Measurements from ENCODE around the gene SLC22A5.
A peak's percentile ranks its signal among the peaks of the same experiment; 100 is the strongest.

The SLC22A5 gene

DNA sequence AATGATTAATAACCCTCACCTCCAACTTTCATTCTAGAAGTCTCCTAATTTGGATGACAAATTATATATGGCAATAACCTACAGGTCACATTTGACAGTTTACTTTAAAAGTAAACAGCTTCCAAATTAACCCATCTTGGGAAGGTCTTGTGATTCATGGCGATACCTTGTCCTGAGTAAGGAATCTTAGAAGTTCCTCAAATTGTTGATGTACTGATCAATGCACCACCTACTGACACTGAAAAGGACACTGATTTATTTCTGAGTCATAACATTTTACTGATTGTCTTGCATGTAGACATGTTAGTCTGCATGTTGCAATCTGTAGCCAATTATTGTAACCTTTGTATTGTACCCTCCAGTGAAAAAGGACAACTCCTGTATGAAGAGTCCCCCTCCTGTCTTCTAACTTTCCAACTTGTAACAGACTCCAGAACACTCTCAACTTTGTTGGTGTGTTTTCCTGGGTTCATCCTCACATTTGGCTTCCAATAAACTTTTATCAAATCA, 16.0 kb upstream of the SLC22A5 start:
- Histone ChIP-seq H4K8ac (ENCODE audit: low read depth, low read length) (no peak overlapping the region), H3K4me2 (ENCODE audit: insufficient read depth, low read length, poor library complexity, severe bottlenecking) (no peak overlapping the region), H3K9me3 (replicated peaks in 1 of 2; ENCODE audit: control insufficient read depth in 2 of 2, insufficient read depth in 1 of 2, low read depth in 1 of 2, low read length in 2 of 2) (peaks cover 0 to 3% of the 10 kb centered on the region in 2 donors), H3K36me3 (replicated peaks in 1 of 2; ENCODE audit: control insufficient read depth in 2 of 2, insufficient read depth in 2 of 2, low read length in 2 of 2) (no peaks in the 10 kb centered on the region), H3K27me3 (ENCODE audit: control insufficient read depth in 3 of 3, insufficient read depth in 3 of 3, low read depth in 1 of 3, low read length in 3 of 3) (no peaks in the 10 kb centered on the region), H2AK5ac (ENCODE audit: low read depth, low read length) (no peak overlapping the region), H3K23ac (ENCODE audit: low read depth, low read length, poor library complexity) (no peak overlapping the region), H3K4ac (ENCODE audit: low read length) (no peak overlapping the region), H3K9ac (ENCODE audit: low read depth, low read length, poor library complexity) (no peak overlapping the region), H2BK15ac (ENCODE audit: low read length) (no peak overlapping the region), H2BK5ac (ENCODE audit: low read length) (no peak overlapping the region), H3K4me3 (ENCODE audit: low read length in 2 of 2) (no peak overlapping the region), H2AFZ (ENCODE audit: low read length) (no peak overlapping the region), H3K4me1 (ENCODE audit: control insufficient read depth in 2 of 2, insufficient read depth in 1 of 2, low read depth in 1 of 2, low read length in 2 of 2) (no peaks in the 10 kb centered on the region), H4K91ac (ENCODE audit: low read depth, low read length, poor library complexity) (no peak overlapping the region), H3K18ac (ENCODE audit: low read length) (no peak overlapping the region), H2BK12ac (ENCODE audit: low read length) (no peak overlapping the region), H2BK120ac (ENCODE audit: low read depth, low read length) (no peak overlapping the region), H3K79me1 (ENCODE audit: low read depth, low read length) (no peaks in the 10 kb centered on the region), H3K14ac (ENCODE audit: low read length) (no peak overlapping the region), H3K27ac (replicated peaks; ENCODE audit: low read length) (no peak overlapping the region)
- DNase-seq (ENCODE audit: low spot score), result no peak
- WGBS, 2 donors (ENCODE audit: extremely low coverage in 2 of 2, insufficient read length in 2 of 2, insufficient replicate concordance in 1 of 2), result no CpG with 5 or more reads among the region's 1 CpG

GRCh38 chr5:132354381-132355139, 14.9 kb upstream of the SLC22A5 start:
- Histone ChIP-seq H3K27ac (replicated peaks; ENCODE audit: low read length) (no peak overlapping the region), H3K9me3 (replicated peaks in 1 of 2; ENCODE audit: control insufficient read depth in 2 of 2, insufficient read depth in 1 of 2, low read depth in 1 of 2, low read length in 2 of 2) (peaks cover 0 to 3% of the 10 kb centered on the region in 2 donors), H3K18ac (ENCODE audit: low read length) (no peak overlapping the region), H3K27me3 (ENCODE audit: control insufficient read depth in 3 of 3, insufficient read depth in 3 of 3, low read depth in 1 of 3, low read length in 3 of 3) (no peaks in the 10 kb centered on the region), H3K4me2 (ENCODE audit: insufficient read depth, low read length, poor library complexity, severe bottlenecking) (no peak overlapping the region), H3K23ac (ENCODE audit: low read depth, low read length, poor library complexity) (no peak overlapping the region), H3K4me1 (ENCODE audit: control insufficient read depth in 2 of 2, insufficient read depth in 1 of 2, low read depth in 1 of 2, low read length in 2 of 2) (no peaks in the 10 kb centered on the region), H4K91ac (ENCODE audit: low read depth, low read length, poor library complexity) (no peak overlapping the region), H3K79me1 (ENCODE audit: low read depth, low read length) (no peaks in the 10 kb centered on the region), H3K4me3 (ENCODE audit: low read length in 2 of 2) (no peak overlapping the region), H2BK5ac (ENCODE audit: low read length) (no peak overlapping the region), H3K9ac (ENCODE audit: low read depth, low read length, poor library complexity) (no peak overlapping the region), H3K36me3 (replicated peaks in 1 of 2; ENCODE audit: control insufficient read depth in 2 of 2, insufficient read depth in 2 of 2, low read length in 2 of 2) (no peaks in the 10 kb centered on the region), H2AFZ (ENCODE audit: low read length) (no peak overlapping the region), H2BK12ac (ENCODE audit: low read length) (no peak overlapping the region), H2AK5ac (ENCODE audit: low read depth, low read length) (no peak overlapping the region), H2BK15ac (ENCODE audit: low read length) (no peak overlapping the region), H4K8ac (ENCODE audit: low read depth, low read length) (no peak overlapping the region), H2BK120ac (ENCODE audit: low read depth, low read length) (no peak overlapping the region), H3K4ac (ENCODE audit: low read length) (no peak overlapping the region), H3K14ac (ENCODE audit: low read length) (no peak overlapping the region)
- no peak for DNase-seq (ENCODE audit: low spot score)
- no CpG with 5 or more reads among the region's 1 CpG for WGBS, 2 donors (ENCODE audit: extremely low coverage in 2 of 2, insufficient read length in 2 of 2, insufficient replicate concordance in 1 of 2)

GRCh38 chr5:132355140-132355765, 14.3 kb upstream of the SLC22A5 start:
- Histone ChIP-seq H3K9ac (ENCODE audit: low read depth, low read length, poor library complexity) (no peak overlapping the region), H3K4ac (ENCODE audit: low read length) (no peak overlapping the region), H4K91ac (ENCODE audit: low read depth, low read length, poor library complexity) (no peak overlapping the region), H3K14ac (ENCODE audit: low read length) (no peak overlapping the region), H2AK5ac (ENCODE audit: low read depth, low read length) (no peak overlapping the region), H4K8ac (ENCODE audit: low read depth, low read length) (no peak overlapping the region), H3K4me2 (ENCODE audit: insufficient read depth, low read length, poor library complexity, severe bottlenecking) (no peak overlapping the region), H3K9me3 (replicated peaks in 1 of 2; ENCODE audit: control insufficient read depth in 2 of 2, insufficient read depth in 1 of 2, low read depth in 1 of 2, low read length in 2 of 2) (peaks cover 0 to 3% of the 10 kb centered on the region in 2 donors), H3K23ac (ENCODE audit: low read depth, low read length, poor library complexity) (no peak overlapping the region), H3K4me3 (ENCODE audit: low read length in 2 of 2) (no peak overlapping the region), H2BK5ac (ENCODE audit: low read length) (no peak overlapping the region), H2BK15ac (ENCODE audit: low read length) (no peak overlapping the region), H3K79me1 (ENCODE audit: low read depth, low read length) (no peaks in the 10 kb centered on the region), H3K18ac (ENCODE audit: low read length) (peak overlapping the region; percentile 29), H2BK120ac (ENCODE audit: low read depth, low read length) (no peak overlapping the region), H3K27ac (replicated peaks; ENCODE audit: low read length) (no peak overlapping the region), H2AFZ (ENCODE audit: low read length) (no peak overlapping the region), H2BK12ac (ENCODE audit: low read length) (no peak overlapping the region), H3K36me3 (replicated peaks in 1 of 2; ENCODE audit: control insufficient read depth in 2 of 2, insufficient read depth in 2 of 2, low read length in 2 of 2) (no peaks in the 10 kb centered on the region), H3K27me3 (ENCODE audit: control insufficient read depth in 3 of 3, insufficient read depth in 3 of 3, low read depth in 1 of 3, low read length in 3 of 3) (no peaks in the 10 kb centered on the region), H3K4me1 (ENCODE audit: control insufficient read depth in 2 of 2, insufficient read depth in 1 of 2, low read depth in 1 of 2, low read length in 2 of 2) (no peaks in the 10 kb centered on the region)
- no CpG with 5 or more reads among the region's 3 CpGs for WGBS, 2 donors (ENCODE audit: extremely low coverage in 2 of 2, insufficient read length in 2 of 2, insufficient replicate concordance in 1 of 2)
- DNase-seq (ENCODE audit: low spot score), result no peak

GRCh38 chr5:132358775-132359174, 10.7 kb upstream of the SLC22A5 start:
- no peak overlapping the region for H4K8ac ChIP-seq (ENCODE audit: low read depth, low read length)
- no CpG with 5 or more reads among the region's 1 CpG for WGBS, 2 donors (ENCODE audit: extremely low coverage in 2 of 2, insufficient read length in 2 of 2, insufficient replicate concordance in 1 of 2)
- no peak for DNase-seq (ENCODE audit: low spot score)
- no peak overlapping the region for H2AFZ ChIP-seq (ENCODE audit: low read length)
- H4K91ac ChIP-seq (ENCODE audit: low read depth, low read length, poor library complexity), result no peak overlapping the region
- H3K14ac ChIP-seq (ENCODE audit: low read length), result no peak overlapping the region
- H2BK5ac ChIP-seq (ENCODE audit: low read length), result no peak overlapping the region
- no peaks in the 10 kb centered on the region for H3K27me3 ChIP-seq (ENCODE audit: control insufficient read depth in 3 of 3, insufficient read depth in 3 of 3, low read depth in 1 of 3, low read length in 3 of 3)
- H3K79me1 ChIP-seq (ENCODE audit: low read depth, low read length), result no peaks in the 10 kb centered on the region
- no peak overlapping the region for H2BK120ac ChIP-seq (ENCODE audit: low read depth, low read length)
- no peaks in the 10 kb centered on the region for H3K4me1 ChIP-seq (ENCODE audit: control insufficient read depth in 2 of 2, insufficient read depth in 1 of 2, low read depth in 1 of 2, low read length in 2 of 2)
- H3K4me3 ChIP-seq (ENCODE audit: low read length in 2 of 2), result no peak overlapping the region
- no peak overlapping the region for H3K4me2 ChIP-seq (ENCODE audit: insufficient read depth, low read length, poor library complexity, severe bottlenecking)
- H3K23ac ChIP-seq (ENCODE audit: low read depth, low read length, poor library complexity), result no peak overlapping the region
- no peaks in the 10 kb centered on the region for H3K36me3 ChIP-seq (replicated peaks in 1 of 2; ENCODE audit: control insufficient read depth in 2 of 2, insufficient read depth in 2 of 2, low read length in 2 of 2)
- no peak overlapping the region for H3K18ac ChIP-seq (ENCODE audit: low read length)
- H2AK5ac ChIP-seq (ENCODE audit: low read depth, low read length), result no peak overlapping the region
- H3K27ac ChIP-seq (replicated peaks; ENCODE audit: low read length), result no peak overlapping the region
- H3K9me3 ChIP-seq (replicated peaks in 1 of 2; ENCODE audit: control insufficient read depth in 2 of 2, insufficient read depth in 1 of 2, low read depth in 1 of 2, low read length in 2 of 2), result peaks cover 0 to 1% of the 10 kb centered on the region in 2 donors
- H2BK12ac ChIP-seq (ENCODE audit: low read length), result no peak overlapping the region
- H3K4ac ChIP-seq (ENCODE audit: low read length), result no peak overlapping the region
- H3K9ac ChIP-seq (ENCODE audit: low read depth, low read length, poor library complexity), result no peak overlapping the region
- no peak overlapping the region for H2BK15ac ChIP-seq (ENCODE audit: low read length)
